ENCODE results near the gene TBCK. TPM values are rescaled to one million over a fixed set of nuclear protein-coding genes. Genes with fewer than 3 reads are reported as not detected.

TBCK gene
- total RNA-seq, 1 donor from 2014 or later = 77.8 TPM

DNA sequence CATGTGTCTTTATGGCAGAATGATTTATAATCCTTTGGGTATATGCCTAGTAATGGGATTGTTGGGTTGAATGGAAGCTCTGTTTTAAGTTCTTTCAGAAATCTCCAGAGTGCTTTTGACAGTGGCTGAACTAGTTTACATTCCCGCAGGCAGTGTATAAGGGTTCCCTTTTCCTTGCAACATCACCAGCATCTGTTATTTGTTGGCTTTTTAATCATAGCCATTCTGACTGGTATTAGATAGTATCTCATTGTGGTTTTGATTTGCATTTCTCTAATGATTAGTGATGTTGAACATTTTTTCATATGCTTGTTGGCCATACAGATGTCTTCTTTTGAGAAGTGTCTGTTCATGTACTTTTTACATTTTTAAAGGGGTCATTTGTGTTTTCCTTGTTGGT lies 129.8 kb downstream of the TBCK start:
- Mint-ChIP-seq H3K4me3 (ENCODE audit: low read depth) (no peak overlapping the region), H3K27ac (no peak overlapping the region), H3K36me3 (ENCODE audit: insufficient read depth) (peaks cover 55% of the 10 kb centered on the region), H3K4me1 (ENCODE audit: low read depth) (no peaks in the 10 kb centered on the region), H3K9me3 (ENCODE audit: low read depth) (peaks cover 24% of the 10 kb centered on the region), H3K27me3 (no peaks in the 10 kb centered on the region)
- no peak for DNase-seq (ENCODE audit: low spot score, unreplicated experiment)
- TF ChIP-seq CTCF (IDR thresholded peaks at IDR 0.05; ENCODE audit: unreplicated experiment) = no peak

GRCh38 chr4:106183551-106183950 lies 132.5 kb downstream of the TBCK start:
- no peaks in the 10 kb centered on the region for H3K4me1 Mint-ChIP-seq (ENCODE audit: low read depth)
- no peaks in the 10 kb centered on the region for H3K27me3 Mint-ChIP-seq
- peaks cover 56% of the 10 kb centered on the region for H3K36me3 Mint-ChIP-seq (ENCODE audit: insufficient read depth)
- no peak for TF ChIP-seq CTCF (IDR thresholded peaks at IDR 0.05; ENCODE audit: unreplicated experiment)
- H3K9me3 Mint-ChIP-seq (ENCODE audit: low read depth) = peaks cover 38% of the 10 kb centered on the region
- no peak for DNase-seq (ENCODE audit: low spot score, unreplicated experiment)
- H3K4me3 Mint-ChIP-seq (ENCODE audit: low read depth) = no peak overlapping the region
- H3K27ac Mint-ChIP-seq = no peak overlapping the region

DNA sequence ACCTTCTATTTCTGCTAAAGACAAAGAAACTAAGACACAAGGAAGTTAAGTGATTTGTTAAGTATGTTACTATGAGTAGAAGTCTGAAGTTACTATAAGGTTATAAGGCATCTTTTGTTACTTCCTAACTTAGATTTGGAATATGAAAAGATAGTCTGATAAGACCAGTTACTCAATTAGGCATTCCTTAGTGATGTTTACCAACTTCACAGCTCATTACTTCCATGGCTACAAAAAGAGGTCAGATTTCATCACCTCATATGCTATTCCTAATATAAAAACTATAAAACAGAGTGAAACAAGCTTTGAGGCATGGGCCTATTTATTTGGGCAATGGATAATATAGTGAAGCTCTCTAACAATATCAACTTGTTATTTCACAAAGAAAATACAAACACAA lies 143.1 kb downstream of the TBCK start:
- Mint-ChIP-seq H3K4me1 (ENCODE audit: low read depth) (no peaks in the 10 kb centered on the region), H3K27ac (no peak overlapping the region), H3K36me3 (ENCODE audit: insufficient read depth) (peaks cover 17% of the 10 kb centered on the region), H3K4me3 (ENCODE audit: low read depth) (no peak overlapping the region), H3K9me3 (ENCODE audit: low read depth) (peaks cover 3% of the 10 kb centered on the region), H3K27me3 (no peaks in the 10 kb centered on the region)
- no peak for TF ChIP-seq CTCF (IDR thresholded peaks at IDR 0.05; ENCODE audit: unreplicated experiment)
- no peak for DNase-seq (ENCODE audit: low spot score, unreplicated experiment)

DNA sequence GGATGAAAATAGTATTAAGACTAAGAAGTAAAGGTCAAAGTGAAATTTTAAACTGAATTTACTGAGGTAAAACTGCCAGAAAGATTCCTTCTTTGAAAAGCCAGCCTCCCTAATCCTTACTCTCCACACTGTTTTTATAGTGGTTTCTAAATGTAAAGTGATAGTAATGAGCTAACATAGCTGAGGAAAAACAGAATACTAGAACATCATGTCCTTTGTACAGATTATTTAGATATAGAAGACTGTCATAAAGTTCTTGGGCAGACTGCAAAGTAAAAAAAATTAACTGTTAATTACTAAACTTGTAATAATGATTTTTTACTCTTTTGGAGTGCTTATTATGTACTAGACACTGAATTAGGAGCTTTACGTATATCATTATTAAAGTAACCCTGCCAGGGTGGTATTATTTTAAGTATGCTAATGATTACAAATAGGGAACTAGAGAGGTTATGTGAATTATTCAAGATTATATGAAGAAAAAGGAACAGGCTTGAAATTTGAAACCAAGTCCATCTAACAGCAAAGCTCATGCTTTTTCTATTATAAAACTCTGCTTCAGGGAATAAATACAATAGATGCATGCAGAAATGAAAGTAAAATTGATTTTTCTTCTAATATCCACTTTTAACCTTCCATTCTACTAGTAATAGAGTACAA lies 150.5 kb downstream of the TBCK start:
- Mint-ChIP-seq H3K27ac (no peak overlapping the region), H3K36me3 (ENCODE audit: insufficient read depth) (peaks cover 29% of the 10 kb centered on the region), H3K9me3 (ENCODE audit: low read depth) (peaks cover 14% of the 10 kb centered on the region), H3K4me1 (ENCODE audit: low read depth) (no peaks in the 10 kb centered on the region), H3K27me3 (no peaks in the 10 kb centered on the region), H3K4me3 (ENCODE audit: low read depth) (no peak overlapping the region)
- DNase-seq (ENCODE audit: low spot score, unreplicated experiment) = no peak
- TF ChIP-seq CTCF (IDR thresholded peaks at IDR 0.05; ENCODE audit: unreplicated experiment) = no peak

DNA sequence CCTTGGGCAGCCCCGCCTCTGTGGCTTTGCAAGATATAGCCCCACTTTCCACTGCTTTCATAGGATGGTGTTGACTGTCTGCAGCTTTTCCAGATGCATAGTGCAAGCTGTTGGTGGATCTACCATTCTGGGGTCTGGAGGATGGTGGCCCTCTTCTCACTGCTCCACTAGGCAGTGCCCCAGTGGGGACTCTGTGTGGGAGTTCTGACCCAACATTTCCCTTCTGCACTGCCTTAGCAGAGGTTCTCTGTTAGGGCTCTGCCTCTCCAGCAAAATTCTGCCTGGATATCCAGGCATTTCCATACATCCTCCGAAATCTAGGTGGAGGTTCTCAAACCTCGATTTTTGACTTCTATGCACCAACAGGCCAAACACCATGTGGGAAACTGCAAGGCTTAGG lies 153.7 kb downstream of the TBCK start:
- TF ChIP-seq CTCF (IDR thresholded peaks at IDR 0.05; ENCODE audit: unreplicated experiment) = no peak
- Mint-ChIP-seq H3K4me1 (ENCODE audit: low read depth) (no peaks in the 10 kb centered on the region), H3K36me3 (ENCODE audit: insufficient read depth) (peaks cover 30% of the 10 kb centered on the region), H3K27me3 (no peaks in the 10 kb centered on the region), H3K27ac (no peak overlapping the region), H3K9me3 (ENCODE audit: low read depth) (peaks cover 11% of the 10 kb centered on the region), H3K4me3 (ENCODE audit: low read depth) (no peak overlapping the region)
- DNase-seq (ENCODE audit: low spot score, unreplicated experiment) = no peak

Measured in progenitor cell of endocrine pancreas (in vitro differentiated cells).